ENCODE results near the gene DPH2.

GRCh38 chr1:44016041-44016889 lies 46.5 kb downstream of the DPH2 start:
- TF ChIP-seq CTCF (IDR thresholded peaks at IDR 0.05) (no peak), POLR2AphosphoS5 (IDR thresholded peaks at IDR 0.05; ENCODE audit: low read depth, low read length) (no peak), EP300 (IDR thresholded peaks at IDR 0.05; ENCODE audit: borderline replicate concordance in 1 of 2, low read depth in 1 of 2, low read length in 1 of 2) (no peak), TAF1 (IDR thresholded peaks at IDR 0.05; ENCODE audit: borderline replicate concordance, low read depth, low read length) (no peak), MAX (IDR thresholded peaks at IDR 0.05; ENCODE audit: low read depth) (no peak), FOXM1 (IDR thresholded peaks at IDR 0.05; ENCODE audit: low read depth) (no peak), EZH2phosphoT487 (IDR thresholded peaks at IDR 0.05; ENCODE audit: borderline replicate concordance, low read depth) (no peak), FOXJ3 (CRISPR knock-in tag; IDR thresholded peaks at IDR 0.05) (no peak), CHD2 (IDR thresholded peaks at IDR 0.05; ENCODE audit: low read length, partially characterized antibody) (no peak), RFX5 (IDR thresholded peaks at IDR 0.05; ENCODE audit: low read length) (no peak)

All from SK-N-SH (cell line).